Measurements from ENCODE around the gene CAMTA1.

DNA sequence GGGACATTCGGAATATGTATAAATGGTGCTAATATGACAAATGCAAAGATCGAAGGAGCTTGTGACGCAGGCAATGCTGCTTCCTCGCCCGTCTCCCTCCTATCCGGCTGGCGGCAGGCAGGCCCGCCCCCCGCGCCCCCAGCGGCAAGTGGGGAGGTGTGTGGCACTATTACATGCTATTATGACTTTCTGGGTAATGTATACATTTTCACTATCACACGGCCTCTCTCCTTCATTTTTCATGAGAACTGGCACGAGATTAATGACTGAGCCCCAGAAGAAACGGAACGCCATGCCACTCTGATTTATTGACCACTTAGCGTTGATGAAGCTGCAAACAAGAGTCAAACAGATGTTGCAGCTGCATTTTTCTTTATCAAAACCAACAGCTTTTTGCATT lies 846.9 kb downstream of the CAMTA1 start:
- TF ChIP-seq, protein P1, sequence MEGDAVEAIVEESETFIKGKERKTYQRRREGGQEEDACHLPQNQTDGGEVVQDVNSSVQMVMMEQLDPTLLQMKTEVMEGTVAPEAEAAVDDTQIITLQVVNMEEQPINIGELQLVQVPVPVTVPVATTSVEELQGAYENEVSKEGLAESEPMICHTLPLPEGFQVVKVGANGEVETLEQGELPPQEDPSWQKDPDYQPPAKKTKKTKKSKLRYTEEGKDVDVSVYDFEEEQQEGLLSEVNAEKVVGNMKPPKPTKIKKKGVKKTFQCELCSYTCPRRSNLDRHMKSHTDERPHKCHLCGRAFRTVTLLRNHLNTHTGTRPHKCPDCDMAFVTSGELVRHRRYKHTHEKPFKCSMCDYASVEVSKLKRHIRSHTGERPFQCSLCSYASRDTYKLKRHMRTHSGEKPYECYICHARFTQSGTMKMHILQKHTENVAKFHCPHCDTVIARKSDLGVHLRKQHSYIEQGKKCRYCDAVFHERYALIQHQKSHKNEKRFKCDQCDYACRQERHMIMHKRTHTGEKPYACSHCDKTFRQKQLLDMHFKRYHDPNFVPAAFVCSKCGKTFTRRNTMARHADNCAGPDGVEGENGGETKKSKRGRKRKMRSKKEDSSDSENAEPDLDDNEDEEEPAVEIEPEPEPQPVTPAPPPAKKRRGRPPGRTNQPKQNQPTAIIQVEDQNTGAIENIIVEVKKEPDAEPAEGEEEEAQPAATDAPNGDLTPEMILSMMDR (IDR thresholded peaks at IDR 0.05; ENCODE audit: insufficient read depth, low read depth, low read length) = no peak
- no peak for TF ChIP-seq EZH2 (IDR thresholded peaks at IDR 0.05; ENCODE audit: insufficient read depth, low read length)

Data from astrocyte (in vitro differentiated cells and primary cell).